ENCODE data around the gene AFF3. TPM values are rescaled to one million over a fixed set of nuclear protein-coding genes. Genes with fewer than 3 reads are reported as not detected.

Gene AFF3
- total RNA-seq, 1 experiment from 2014 or later, result 0.42 TPM

DNA sequence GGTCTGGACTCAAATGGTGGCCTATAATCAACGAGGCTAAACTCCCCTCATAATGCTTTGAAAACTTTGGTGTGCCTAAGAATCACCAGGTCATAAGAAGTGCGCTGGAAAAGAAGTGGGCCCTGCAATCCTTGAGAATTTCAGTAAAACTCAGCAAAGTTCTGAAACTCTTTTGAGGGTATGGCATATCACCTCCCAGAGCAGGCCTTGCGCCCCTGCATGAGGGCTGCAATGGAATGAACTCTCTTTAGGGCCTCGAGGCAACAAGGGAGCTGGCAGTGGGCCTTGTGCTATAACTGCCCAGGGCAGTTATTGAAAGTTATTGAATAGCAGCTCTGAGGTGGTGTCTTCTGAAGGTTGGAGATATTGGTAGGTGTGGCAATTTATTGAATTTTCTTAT, 34.5 kb upstream of the AFF3 start:
- TF ChIP-seq, protein P1, sequence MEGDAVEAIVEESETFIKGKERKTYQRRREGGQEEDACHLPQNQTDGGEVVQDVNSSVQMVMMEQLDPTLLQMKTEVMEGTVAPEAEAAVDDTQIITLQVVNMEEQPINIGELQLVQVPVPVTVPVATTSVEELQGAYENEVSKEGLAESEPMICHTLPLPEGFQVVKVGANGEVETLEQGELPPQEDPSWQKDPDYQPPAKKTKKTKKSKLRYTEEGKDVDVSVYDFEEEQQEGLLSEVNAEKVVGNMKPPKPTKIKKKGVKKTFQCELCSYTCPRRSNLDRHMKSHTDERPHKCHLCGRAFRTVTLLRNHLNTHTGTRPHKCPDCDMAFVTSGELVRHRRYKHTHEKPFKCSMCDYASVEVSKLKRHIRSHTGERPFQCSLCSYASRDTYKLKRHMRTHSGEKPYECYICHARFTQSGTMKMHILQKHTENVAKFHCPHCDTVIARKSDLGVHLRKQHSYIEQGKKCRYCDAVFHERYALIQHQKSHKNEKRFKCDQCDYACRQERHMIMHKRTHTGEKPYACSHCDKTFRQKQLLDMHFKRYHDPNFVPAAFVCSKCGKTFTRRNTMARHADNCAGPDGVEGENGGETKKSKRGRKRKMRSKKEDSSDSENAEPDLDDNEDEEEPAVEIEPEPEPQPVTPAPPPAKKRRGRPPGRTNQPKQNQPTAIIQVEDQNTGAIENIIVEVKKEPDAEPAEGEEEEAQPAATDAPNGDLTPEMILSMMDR (IDR thresholded peaks at IDR 0.05; ENCODE audit: unreplicated experiment), result no peak
- no peak overlapping the region for H3K27ac Mint-ChIP-seq (ENCODE audit: low read depth, unreplicated experiment)
- ChIA-PET POLR2A (no interaction called here), CTCF (interaction anchor here (0.5 kb wide), 1 partner anchor 32 kb away, joined by 3 read pairs; no protein-coding TSS in a partner anchor)
- DNase-seq (ENCODE audit: unreplicated experiment), result no peak
- no peaks in the 10 kb centered on the region for H3K9me3 Mint-ChIP-seq (ENCODE audit: unreplicated experiment)
- no TSS peak for BruUV-seq (replicated peaks)
- H3K4me3 Mint-ChIP-seq (ENCODE audit: unreplicated experiment), result no peak overlapping the region
- H3K36me3 Mint-ChIP-seq (ENCODE audit: insufficient read depth, unreplicated experiment), result peaks cover 9% of the 10 kb centered on the region
- intact Hi-C loops (cut with micrococcal nuclease), result no loop called here
- no peaks in the 10 kb centered on the region for H3K4me1 Mint-ChIP-seq (ENCODE audit: insufficient read depth, unreplicated experiment)
- H3K27me3 Mint-ChIP-seq (ENCODE audit: insufficient read depth, unreplicated experiment), result peaks cover 11% of the 10 kb centered on the region

DNA sequence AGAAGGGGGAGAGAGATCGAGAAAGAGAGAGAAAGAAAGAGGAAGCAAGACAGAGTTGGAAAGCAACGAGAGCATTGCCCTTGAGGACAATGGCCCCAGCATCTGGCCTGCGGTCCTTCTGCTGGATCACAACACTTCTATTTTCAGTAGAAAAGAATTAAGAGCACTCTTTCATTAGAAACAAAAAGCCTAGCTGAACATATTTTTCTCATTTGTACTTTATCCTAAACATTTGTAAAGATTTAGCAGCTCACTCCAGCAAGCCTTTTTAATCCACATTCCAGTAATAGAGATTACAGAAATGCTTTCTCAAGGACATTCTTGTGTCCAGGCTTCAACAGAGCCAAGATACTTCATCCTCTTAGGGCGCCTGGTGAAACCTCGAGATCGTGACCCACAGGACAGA, 31.6 kb upstream of the AFF3 start:
- BruUV-seq (replicated peaks), result no TSS peak
- no peaks in the 10 kb centered on the region for H3K27me3 Mint-ChIP-seq (ENCODE audit: insufficient read depth, unreplicated experiment)
- DNase-seq (ENCODE audit: unreplicated experiment), result no peak
- TF ChIP-seq, protein P1 (IDR thresholded peaks at IDR 0.05; ENCODE audit: unreplicated experiment), result no peak
- CTCF ChIA-PET, result no interaction called here
- no peaks in the 10 kb centered on the region for H3K4me1 Mint-ChIP-seq (ENCODE audit: insufficient read depth, unreplicated experiment)
- no peak overlapping the region for H3K4me3 Mint-ChIP-seq (ENCODE audit: unreplicated experiment)
- peaks cover 3% of the 10 kb centered on the region for H3K36me3 Mint-ChIP-seq (ENCODE audit: insufficient read depth, unreplicated experiment)
- no peaks in the 10 kb centered on the region for H3K9me3 Mint-ChIP-seq (ENCODE audit: unreplicated experiment)
- POLR2A ChIA-PET, result no interaction called here
- intact Hi-C loops (cut with micrococcal nuclease), result no loop called here
- no peak overlapping the region for H3K27ac Mint-ChIP-seq (ENCODE audit: low read depth, unreplicated experiment)

DNA sequence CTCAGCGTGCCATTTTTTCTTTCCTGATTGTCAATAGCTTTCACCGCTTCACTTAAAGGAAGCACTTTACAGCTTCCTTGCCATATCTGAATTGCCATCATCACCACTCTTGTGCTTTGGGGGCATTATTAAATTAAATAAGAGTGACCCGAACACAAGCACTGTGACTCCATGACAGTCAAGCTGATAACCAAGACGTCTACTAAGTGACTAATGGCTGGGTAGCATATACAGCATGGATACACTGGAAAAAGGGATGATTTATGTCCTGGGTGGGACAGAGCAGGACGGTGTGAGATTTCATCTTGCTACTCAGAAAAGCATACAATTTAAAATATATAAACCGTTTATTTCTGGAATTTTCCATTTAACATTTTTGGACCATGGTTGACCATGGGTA, 24.3 kb upstream of the AFF3 start:
- no peaks in the 10 kb centered on the region for H3K27me3 Mint-ChIP-seq (ENCODE audit: insufficient read depth, unreplicated experiment)
- no peaks in the 10 kb centered on the region for H3K4me1 Mint-ChIP-seq (ENCODE audit: insufficient read depth, unreplicated experiment)
- ChIA-PET POLR2A (interaction anchor here (0.7 kb wide), 1 partner anchor 238 kb away, joined by 3 read pairs; no protein-coding TSS in a partner anchor), CTCF (interaction anchor here (0.6 kb wide), 1 partner anchor 24 kb away, joined by 3 read pairs; the partner anchor contains the start of gene AFF3)
- no peak for DNase-seq (ENCODE audit: unreplicated experiment)
- intact Hi-C loops (cut with micrococcal nuclease), result no loop called here
- no peak overlapping the region for H3K27ac Mint-ChIP-seq (ENCODE audit: low read depth, unreplicated experiment)
- no TSS peak for BruUV-seq (replicated peaks)
- no peak overlapping the region for H3K4me3 Mint-ChIP-seq (ENCODE audit: unreplicated experiment)
- H3K9me3 Mint-ChIP-seq (ENCODE audit: unreplicated experiment), result peaks cover 13% of the 10 kb centered on the region
- no peaks in the 10 kb centered on the region for H3K36me3 Mint-ChIP-seq (ENCODE audit: insufficient read depth, unreplicated experiment)
- TF ChIP-seq, protein P1 (IDR thresholded peaks at IDR 0.05; ENCODE audit: unreplicated experiment), result no peak

DNA sequence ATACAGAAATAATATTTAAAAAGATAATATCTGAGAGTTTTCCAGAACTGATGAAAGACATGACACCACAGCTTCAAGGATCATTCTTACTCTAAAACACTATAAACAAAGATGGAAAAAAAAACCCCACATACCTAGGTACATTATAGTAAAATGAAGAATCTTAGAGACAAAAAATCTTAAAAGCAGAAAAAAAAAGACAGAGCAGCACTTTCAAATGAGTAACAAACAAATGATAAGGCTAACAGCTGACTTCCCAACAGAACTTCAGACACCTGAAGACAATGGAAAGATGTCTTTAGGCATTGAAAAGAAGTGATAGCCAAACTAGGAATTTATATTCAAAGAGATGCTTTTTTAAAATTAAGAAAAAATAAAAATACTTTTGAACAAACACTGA, 21.2 kb upstream of the AFF3 start:
- no peak for DNase-seq (ENCODE audit: unreplicated experiment)
- no peaks in the 10 kb centered on the region for H3K27me3 Mint-ChIP-seq (ENCODE audit: insufficient read depth, unreplicated experiment)
- H3K4me3 Mint-ChIP-seq (ENCODE audit: unreplicated experiment), result no peak overlapping the region
- POLR2A ChIA-PET, result no interaction called here
- intact Hi-C loops (cut with micrococcal nuclease), result no loop called here
- no TSS peak for BruUV-seq (replicated peaks)
- peaks cover 13% of the 10 kb centered on the region for H3K9me3 Mint-ChIP-seq (ENCODE audit: unreplicated experiment)
- TF ChIP-seq, protein P1 (IDR thresholded peaks at IDR 0.05; ENCODE audit: unreplicated experiment), result no peak
- H3K27ac Mint-ChIP-seq (ENCODE audit: low read depth, unreplicated experiment), result no peak overlapping the region
- no peaks in the 10 kb centered on the region for H3K4me1 Mint-ChIP-seq (ENCODE audit: insufficient read depth, unreplicated experiment)
- no peaks in the 10 kb centered on the region for H3K36me3 Mint-ChIP-seq (ENCODE audit: insufficient read depth, unreplicated experiment)
- CTCF ChIA-PET, result interaction anchor here (0.7 kb wide), 1 partner anchor 476 kb away, joined by 4 read pairs; no protein-coding TSS in a partner anchor
